ENCODE measurements around the gene RAB11A. TPM values are rescaled to one million over a fixed set of nuclear protein-coding genes. Genes with fewer than 3 reads are reported as not detected.

The RAB11A gene
- total RNA-seq, 1 experiment from 2014 or later, result 232 TPM

DNA sequence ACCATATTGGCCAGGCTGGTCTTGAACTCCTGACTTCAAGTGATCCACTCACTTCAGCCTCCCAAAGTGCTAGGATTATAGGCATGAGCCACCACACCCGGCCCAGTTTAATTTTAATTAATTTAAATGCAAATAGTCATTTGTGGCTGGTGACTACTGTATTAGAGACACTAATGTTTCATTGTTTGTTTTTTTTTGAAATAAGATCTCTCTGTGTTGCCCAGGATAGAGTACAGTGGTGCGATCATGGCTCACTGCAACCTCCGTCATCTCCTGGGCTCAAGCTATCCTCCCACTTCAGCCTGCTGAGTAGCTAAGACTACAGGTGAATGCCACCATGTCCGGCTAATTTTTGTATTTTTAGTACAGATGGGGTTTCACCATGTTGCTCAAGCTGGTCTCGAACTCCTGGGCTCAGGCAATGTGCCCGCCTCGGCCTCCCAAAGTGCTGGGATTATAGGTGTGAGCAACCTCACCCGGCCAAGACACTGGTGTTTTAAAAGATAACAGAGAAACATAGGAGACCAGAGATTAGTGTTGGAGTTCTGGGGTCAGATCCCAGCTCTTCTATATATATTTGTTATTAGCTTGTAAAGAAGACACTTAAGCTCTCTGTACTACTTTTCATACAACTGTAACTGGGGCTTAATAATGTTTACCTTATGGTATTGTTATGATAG, 34.5 kb upstream of the RAB11A start:
- POLR2A ChIA-PET, result no interaction called here
- H3K4me3 Mint-ChIP-seq (ENCODE audit: unreplicated experiment), result no peak overlapping the region
- H3K27me3 Mint-ChIP-seq (ENCODE audit: insufficient read depth, unreplicated experiment), result no peaks in the 10 kb centered on the region
- Histone ChIP-seq H3K27me3 (replicated peaks; ENCODE audit: control insufficient read depth, insufficient read depth, low read length) (no peaks in the 10 kb centered on the region), H3K9me3 (no peaks in the 10 kb centered on the region), H3K4me1 (peaks cover 22% of the 10 kb centered on the region), H3K4me3 (ENCODE audit: low read depth, low read length) (no peak overlapping the region), H3K36me3 (ENCODE audit: control insufficient read depth, insufficient read depth, low read length) (no peaks in the 10 kb centered on the region)
- intact Hi-C loops (cut with micrococcal nuclease; ENCODE audit: unreplicated experiment), result loop anchor here (10.0 kb wide), 1 partner anchor 110 kb away; no protein-coding TSS in a partner anchor
- peaks cover 36% of the 10 kb centered on the region for H3K4me1 Mint-ChIP-seq (ENCODE audit: low read depth, unreplicated experiment)
- no peaks in the 10 kb centered on the region for H3K9me3 Mint-ChIP-seq (ENCODE audit: unreplicated experiment)
- H3K36me3 Mint-ChIP-seq (ENCODE audit: insufficient read depth, unreplicated experiment), result no peaks in the 10 kb centered on the region
- no peak overlapping the region for H3K27ac Mint-ChIP-seq (ENCODE audit: unreplicated experiment)
- BruUV-seq (replicated peaks), result no TSS peak
- TF ChIP-seq, protein P1, sequence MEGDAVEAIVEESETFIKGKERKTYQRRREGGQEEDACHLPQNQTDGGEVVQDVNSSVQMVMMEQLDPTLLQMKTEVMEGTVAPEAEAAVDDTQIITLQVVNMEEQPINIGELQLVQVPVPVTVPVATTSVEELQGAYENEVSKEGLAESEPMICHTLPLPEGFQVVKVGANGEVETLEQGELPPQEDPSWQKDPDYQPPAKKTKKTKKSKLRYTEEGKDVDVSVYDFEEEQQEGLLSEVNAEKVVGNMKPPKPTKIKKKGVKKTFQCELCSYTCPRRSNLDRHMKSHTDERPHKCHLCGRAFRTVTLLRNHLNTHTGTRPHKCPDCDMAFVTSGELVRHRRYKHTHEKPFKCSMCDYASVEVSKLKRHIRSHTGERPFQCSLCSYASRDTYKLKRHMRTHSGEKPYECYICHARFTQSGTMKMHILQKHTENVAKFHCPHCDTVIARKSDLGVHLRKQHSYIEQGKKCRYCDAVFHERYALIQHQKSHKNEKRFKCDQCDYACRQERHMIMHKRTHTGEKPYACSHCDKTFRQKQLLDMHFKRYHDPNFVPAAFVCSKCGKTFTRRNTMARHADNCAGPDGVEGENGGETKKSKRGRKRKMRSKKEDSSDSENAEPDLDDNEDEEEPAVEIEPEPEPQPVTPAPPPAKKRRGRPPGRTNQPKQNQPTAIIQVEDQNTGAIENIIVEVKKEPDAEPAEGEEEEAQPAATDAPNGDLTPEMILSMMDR (IDR thresholded peaks at IDR 0.05; ENCODE audit: insufficient read depth in 1 of 2, low read depth in 1 of 2, low read length in 1 of 2, severe bottlenecking in 1 of 2, unreplicated experiment in 1 of 2), result no peak
- CTCF ChIA-PET, result interaction anchor here (0.5 to 0.6 kb wide), 3 partner anchors 20 to 181 kb away, joined by 4 to 8 read pairs (median 4); no protein-coding TSS in a partner anchor
- DNase-seq, result no peak

- no peaks in the 10 kb centered on the region for H3K36me3 ChIP-seq (ENCODE audit: control insufficient read depth, insufficient read depth, low read length)
- no peaks in the 10 kb centered on the region for H3K36me3 Mint-ChIP-seq (ENCODE audit: insufficient read depth, unreplicated experiment)
- DNase-seq, result no peak
- no peak overlapping the region for H3K4me3 ChIP-seq (ENCODE audit: low read depth, low read length)
- H3K4me1 Mint-ChIP-seq (ENCODE audit: low read depth, unreplicated experiment), result peaks cover 36% of the 10 kb centered on the region
- no peaks in the 10 kb centered on the region for H3K9me3 Mint-ChIP-seq (ENCODE audit: unreplicated experiment)
- no peak overlapping the region for H3K27ac Mint-ChIP-seq (ENCODE audit: unreplicated experiment)
- BruUV-seq (replicated peaks), result no TSS peak
- ChIA-PET POLR2A (no interaction called here), CTCF (interaction anchor here (0.6 kb wide), 1 partner anchor 19 kb away, joined by 4 read pairs; no protein-coding TSS in a partner anchor)
- H3K4me1 ChIP-seq, result peaks cover 22% of the 10 kb centered on the region
- H3K27me3 Mint-ChIP-seq (ENCODE audit: insufficient read depth, unreplicated experiment), result no peaks in the 10 kb centered on the region
- H3K9me3 ChIP-seq, result no peaks in the 10 kb centered on the region
- intact Hi-C loops (cut with micrococcal nuclease; ENCODE audit: unreplicated experiment), result loop anchor here (10.0 kb wide), 1 partner anchor 111 kb away; no protein-coding TSS in a partner anchor
- TF ChIP-seq, protein P1 (IDR thresholded peaks at IDR 0.05; ENCODE audit: insufficient read depth in 1 of 2, low read depth in 1 of 2, low read length in 1 of 2, severe bottlenecking in 1 of 2, unreplicated experiment in 1 of 2), result no peak
- H3K4me3 Mint-ChIP-seq (ENCODE audit: unreplicated experiment), result no peak overlapping the region
- no peaks in the 10 kb centered on the region for H3K27me3 ChIP-seq (replicated peaks; ENCODE audit: control insufficient read depth, insufficient read depth, low read length)
Observed at GRCh38 chr15:65835447-65835846, 33.8 kb upstream of the RAB11A start.

- TF ChIP-seq, protein P1 (IDR thresholded peaks at IDR 0.05; ENCODE audit: insufficient read depth in 1 of 2, low read depth in 1 of 2, low read length in 1 of 2, severe bottlenecking in 1 of 2, unreplicated experiment in 1 of 2), result no peak
- H3K27ac Mint-ChIP-seq (ENCODE audit: unreplicated experiment), result no peak overlapping the region
- no peaks in the 10 kb centered on the region for H3K27me3 Mint-ChIP-seq (ENCODE audit: insufficient read depth, unreplicated experiment)
- ChIA-PET CTCF (interaction anchor here (0.6 kb wide), 1 partner anchor 586 kb away, joined by 5 read pairs; no protein-coding TSS in a partner anchor), POLR2A (interaction anchor here (0.6 kb wide), 1 partner anchor 320 kb away, joined by 14 read pairs; no protein-coding TSS in a partner anchor)
- Histone ChIP-seq H3K27me3 (replicated peaks; ENCODE audit: control insufficient read depth, insufficient read depth, low read length) (no peaks in the 10 kb centered on the region), H3K4me3 (ENCODE audit: low read depth, low read length) (no peak overlapping the region), H3K4me1 (peaks cover 20% of the 10 kb centered on the region), H3K9me3 (no peaks in the 10 kb centered on the region), H3K36me3 (ENCODE audit: control insufficient read depth, insufficient read depth, low read length) (no peaks in the 10 kb centered on the region)
- H3K36me3 Mint-ChIP-seq (ENCODE audit: insufficient read depth, unreplicated experiment), result no peaks in the 10 kb centered on the region
- BruUV-seq (replicated peaks), result no TSS peak
- no peak for DNase-seq
- H3K9me3 Mint-ChIP-seq (ENCODE audit: unreplicated experiment), result no peaks in the 10 kb centered on the region
- peaks cover 32% of the 10 kb centered on the region for H3K4me1 Mint-ChIP-seq (ENCODE audit: low read depth, unreplicated experiment)
- intact Hi-C loops (cut with micrococcal nuclease; ENCODE audit: unreplicated experiment), result loop anchor here (10.0 kb wide), 1 partner anchor 112 kb away; no protein-coding TSS in a partner anchor
- H3K4me3 Mint-ChIP-seq (ENCODE audit: unreplicated experiment), result no peak overlapping the region
Observed at GRCh38 chr15:65836665-65837064, 32.6 kb upstream of the RAB11A start.
